ENCODE data around the gene CHI3L1.

The CHI3L1 gene

DNA sequence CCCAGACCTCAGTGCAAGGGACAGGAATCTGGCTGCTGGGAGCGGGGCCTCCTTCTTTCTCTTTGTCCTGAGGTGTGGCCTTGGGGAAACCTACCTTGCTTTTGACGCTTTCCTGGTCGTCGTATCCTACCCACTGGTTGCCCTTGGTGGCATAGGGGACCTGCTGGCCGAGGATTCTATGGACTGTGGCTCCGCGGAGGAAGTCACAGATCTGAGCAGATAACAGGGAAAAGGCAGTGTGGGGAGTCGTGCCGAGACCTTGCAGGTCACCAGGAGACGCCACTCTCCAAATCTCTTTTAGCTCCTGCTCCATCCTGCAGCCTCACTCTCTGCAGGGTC is 6.9 kb downstream of the CHI3L1 start:
- no peak for DNase-seq

DNA sequence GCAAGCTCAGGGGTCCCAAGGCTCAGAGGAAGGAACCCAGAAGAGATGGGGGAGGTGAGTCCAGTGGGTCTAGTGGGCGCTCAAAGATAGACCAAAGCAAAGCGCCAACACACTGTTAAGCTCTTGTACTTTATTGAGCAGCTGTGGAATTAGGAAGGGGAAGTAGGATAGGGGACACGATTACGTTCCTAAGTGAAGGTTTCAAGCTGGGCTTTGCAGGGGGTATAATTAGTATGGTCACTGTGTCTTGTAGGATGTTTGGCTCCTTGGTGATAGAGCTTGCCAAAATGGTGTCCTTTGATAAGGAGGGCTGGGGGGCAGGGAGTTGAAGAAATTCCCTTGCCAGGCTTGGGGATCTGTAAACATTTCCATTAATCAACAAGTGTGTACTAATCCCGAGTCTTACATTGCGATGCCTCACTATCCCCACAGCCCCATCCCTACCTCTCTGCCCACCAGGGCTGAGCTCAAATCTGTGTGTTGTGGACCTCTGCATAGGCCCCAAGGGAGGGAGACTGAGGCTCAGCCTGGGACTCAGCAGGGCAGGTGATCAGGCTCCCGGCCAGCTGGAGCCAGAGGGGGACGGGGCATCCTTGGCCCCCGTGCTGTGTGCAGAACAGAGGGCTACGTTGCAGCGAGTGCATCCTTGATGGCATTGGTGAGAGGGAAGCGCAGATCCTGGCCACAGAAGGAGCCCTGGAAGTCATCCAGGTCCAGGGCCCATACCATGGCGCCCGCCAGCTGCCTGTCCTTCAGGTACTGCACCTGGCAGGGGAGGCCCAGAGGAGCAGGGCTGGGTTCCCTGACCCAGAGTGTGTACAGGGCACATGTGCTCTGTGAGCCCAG is 7.5 kb downstream of the CHI3L1 start:
- no peak for DNase-seq

DNA sequence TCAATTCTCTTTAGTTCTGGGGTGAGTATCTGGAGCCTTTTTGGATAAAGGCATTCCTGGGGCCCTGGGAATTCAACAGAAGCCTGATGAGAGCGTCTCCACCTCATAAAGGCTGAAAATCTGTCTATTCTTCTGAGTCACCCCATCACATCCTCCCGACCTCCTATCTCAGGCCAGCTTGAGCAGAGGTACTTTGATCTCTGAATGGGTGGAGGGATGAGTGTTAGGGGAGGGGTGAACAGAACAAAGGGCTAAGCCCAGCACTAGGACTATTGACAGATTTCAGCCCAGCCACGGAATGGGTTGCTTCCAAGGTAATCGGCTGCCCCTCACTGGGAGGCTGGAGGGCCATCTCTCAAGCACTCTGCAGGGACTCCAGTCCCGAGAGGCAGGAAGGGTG is 8.4 kb downstream of the CHI3L1 start:
- DNase-seq, result no peak

GRCh38 chr1:203177470-203178039 is 8.9 kb downstream of the CHI3L1 start:
- DNase-seq, result no peak

DNA sequence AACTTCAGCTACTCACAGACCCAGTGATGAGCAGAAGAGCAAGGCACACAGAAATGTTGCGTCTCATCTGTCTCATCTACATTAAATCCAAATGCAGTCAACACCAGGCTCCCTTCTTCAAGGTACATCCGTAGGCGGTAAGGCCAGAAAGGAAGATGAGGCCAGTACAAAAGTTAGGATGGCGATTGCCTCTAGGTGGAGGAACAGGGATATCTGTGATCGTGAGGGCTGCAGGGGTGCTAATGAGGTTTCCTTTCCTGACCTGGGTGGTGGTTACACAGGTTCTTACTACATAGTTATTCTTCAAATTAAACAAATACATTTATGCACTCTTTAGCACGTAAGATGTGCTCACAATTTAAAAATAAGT is 9.5 kb downstream of the CHI3L1 start:
- DNase-seq, result no peak

- DNase-seq, result no peak
Observed at GRCh38 chr1:203176273-203177035, 10.1 kb downstream of the CHI3L1 start.

GRCh38 chr1:203175827-203176241 is 10.7 kb downstream of the CHI3L1 start:
- no peak for DNase-seq

GRCh38 chr1:203175237-203175826 is 11.2 kb downstream of the CHI3L1 start, which contains the start of gene MYBPH:
Gene MYBPH, minus strand, starts transcription at chr1:203175826. Its CDS starts 71 bp downstream, at chr1:203175755.
- no peak for DNase-seq

GRCh38 chr1:203174324-203174985 is 12.0 kb downstream of the CHI3L1 start:
- DNase-seq, result no peak

DNA sequence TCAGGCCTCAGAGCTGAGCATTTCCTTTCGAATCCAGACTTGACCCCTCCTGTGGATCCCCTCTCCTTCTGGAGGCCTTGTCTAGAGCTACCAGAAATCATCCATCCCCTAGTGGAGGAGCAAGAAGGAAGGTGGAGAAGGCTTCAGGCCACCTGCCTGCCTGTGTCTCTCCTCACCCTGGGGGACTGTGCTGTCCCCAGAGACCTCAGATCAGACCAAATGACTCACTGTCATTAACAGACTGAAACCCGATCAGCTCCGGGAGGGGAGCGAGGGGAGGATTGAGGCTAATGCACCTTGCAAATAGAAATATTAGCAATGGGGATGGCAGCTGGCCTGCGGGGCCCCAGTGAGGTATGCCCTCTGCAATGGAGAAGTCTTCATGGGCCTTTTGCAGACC is 12.9 kb downstream of the CHI3L1 start:
- no peak for DNase-seq

GRCh38 chr1:203173011-203173555 is 13.4 kb downstream of the CHI3L1 start:
- DNase-seq, result no peak

DNA sequence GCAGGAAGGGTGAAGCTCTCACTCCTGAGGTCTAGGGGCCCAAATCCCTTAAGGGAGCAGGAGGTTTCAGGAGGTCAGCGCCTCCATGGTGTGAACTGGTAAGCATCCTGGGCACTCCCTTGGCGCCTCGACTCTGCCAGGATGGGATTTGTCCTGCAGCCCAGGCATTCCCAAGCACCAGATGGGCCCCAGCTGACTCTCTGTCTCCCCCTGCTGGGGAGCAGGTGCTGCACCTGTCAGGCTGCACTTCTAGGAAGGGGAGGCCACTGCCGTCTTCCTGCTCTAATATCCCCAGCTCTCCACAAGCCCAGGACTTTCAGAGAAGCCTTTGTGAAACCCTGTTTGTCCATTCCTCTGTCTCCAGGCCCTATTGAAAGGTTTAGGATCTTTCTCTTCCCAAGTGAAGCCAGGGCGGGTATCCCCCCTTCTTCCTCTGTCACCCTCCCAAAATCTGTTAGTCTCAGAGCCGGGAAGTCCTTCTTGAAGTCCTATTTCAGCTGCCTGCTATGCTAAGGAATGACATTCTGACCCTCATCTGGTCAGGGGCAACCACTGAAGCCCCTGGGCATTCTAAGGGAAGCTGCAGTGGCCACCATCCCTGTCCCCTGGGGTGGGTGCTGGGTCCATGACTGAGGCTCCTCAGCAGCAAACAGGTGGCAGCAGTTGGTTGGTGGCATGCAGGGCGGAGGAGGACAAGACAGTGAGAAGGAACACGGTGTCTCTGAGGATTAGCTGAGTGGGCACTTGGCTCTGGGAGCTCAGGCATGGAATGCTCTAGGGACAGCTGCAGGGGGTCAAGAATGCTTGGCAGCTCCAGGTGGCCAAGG is 14.1 kb downstream of the CHI3L1 start:
- peak; percentile 41 for DNase-seq

GRCh38 chr1:203171341-203172183 is 14.9 kb downstream of the CHI3L1 start:
- no peak for DNase-seq

DNA sequence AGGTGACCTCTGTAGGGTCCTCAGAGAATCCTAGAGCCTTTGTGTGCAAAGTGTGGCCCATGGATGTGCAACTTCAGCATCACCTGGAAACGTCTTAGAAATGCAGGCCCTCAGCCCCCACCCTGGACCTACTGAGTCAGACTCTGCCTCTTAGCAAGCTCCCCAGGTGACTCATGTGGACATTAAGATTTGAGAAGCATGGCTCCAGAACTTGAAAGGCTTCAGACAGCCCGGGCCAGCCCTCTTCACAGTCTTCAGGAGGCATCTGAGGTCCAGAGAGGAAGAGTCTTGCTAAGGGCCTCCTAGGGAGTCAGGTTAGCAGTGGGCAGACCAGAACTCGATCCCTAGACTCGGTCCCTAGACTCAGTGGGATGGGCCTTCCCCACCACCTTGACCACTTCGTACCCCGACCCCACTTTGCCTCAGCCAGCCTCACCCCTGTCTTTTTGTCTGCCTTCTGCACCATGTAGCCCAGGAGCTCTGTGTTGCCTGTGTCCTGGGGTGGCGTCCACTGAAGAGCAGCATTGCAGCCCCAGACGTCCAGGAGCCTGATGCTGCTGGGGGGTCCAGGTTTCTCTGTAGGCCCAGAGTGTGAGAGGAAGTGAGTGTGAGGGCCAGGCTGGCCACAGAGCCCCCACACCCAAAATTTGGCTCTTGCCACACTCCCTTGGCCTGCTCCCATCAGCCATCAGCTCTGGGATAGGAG is 15.7 kb downstream of the CHI3L1 start:
- no peak for DNase-seq

GRCh38 chr1:203169770-203170520 is 16.6 kb downstream of the CHI3L1 start:
- no peak for DNase-seq

DNA sequence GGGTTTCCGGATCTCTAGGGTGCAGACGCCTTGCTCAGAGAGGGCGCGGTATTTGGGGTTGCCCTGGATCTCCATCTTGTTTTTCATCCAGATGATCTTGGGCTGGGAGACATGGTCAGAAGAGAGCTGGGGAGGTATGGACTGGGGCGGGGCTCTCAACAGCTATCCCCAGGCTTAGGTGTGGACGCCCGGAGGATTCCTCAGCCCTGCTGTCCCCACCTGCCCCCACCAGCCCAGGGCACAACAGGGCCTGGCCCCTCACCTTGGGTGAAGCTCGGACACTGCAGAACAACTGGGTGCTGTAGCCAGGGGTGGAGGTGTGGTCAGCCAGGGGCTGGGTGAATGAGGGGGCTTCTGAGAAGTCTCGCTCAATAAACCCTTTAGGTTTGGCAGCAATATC is 17.5 kb downstream of the CHI3L1 start:
- no peak for DNase-seq

DNA sequence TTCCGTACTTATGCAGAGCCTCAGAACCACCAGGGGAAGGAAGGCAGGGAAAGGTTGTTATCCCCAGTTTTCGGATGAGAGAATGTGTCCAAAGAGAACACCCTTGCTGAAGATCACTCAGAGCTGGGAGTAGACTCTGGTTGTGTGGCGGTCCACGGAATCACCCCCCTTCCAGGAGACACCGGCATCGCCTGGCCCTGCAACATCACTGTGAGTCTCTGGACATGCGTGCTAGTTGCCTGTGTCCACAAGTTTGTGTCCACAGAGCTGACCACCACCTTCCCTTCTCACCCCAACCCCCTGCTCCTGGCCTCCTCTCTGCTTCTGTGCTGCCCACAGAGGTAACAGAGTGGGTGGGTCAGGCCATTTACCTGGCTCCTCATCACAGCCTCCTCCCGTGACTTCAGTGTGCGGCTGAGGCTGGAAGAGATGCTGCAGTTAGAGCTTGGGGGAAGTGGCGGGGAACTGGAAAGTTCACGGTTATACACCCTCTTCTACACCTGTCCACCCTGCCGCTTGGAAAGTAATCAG is 18.2 kb downstream of the CHI3L1 start:
- no peak for DNase-seq

GRCh38 chr1:203167913-203168200 is 18.6 kb downstream of the CHI3L1 start:
- no peak for DNase-seq

Measured in activated naive CD4-positive, alpha-beta T cell treated with anti-CD3 and anti-CD28 coated beads, Interleukin-2, amount 50 U/mL, for 16 hours (primary cell).